LoVo (cell line): Measurements from ENCODE around the gene PLCH2.

Source experiments
- DNase-seq: peaks from one replicate; pipeline ENCODE4 v3.0.0-alpha.2; 2016; ENCODE audit warnings: low spot score

PLCH2 gene, protein sequence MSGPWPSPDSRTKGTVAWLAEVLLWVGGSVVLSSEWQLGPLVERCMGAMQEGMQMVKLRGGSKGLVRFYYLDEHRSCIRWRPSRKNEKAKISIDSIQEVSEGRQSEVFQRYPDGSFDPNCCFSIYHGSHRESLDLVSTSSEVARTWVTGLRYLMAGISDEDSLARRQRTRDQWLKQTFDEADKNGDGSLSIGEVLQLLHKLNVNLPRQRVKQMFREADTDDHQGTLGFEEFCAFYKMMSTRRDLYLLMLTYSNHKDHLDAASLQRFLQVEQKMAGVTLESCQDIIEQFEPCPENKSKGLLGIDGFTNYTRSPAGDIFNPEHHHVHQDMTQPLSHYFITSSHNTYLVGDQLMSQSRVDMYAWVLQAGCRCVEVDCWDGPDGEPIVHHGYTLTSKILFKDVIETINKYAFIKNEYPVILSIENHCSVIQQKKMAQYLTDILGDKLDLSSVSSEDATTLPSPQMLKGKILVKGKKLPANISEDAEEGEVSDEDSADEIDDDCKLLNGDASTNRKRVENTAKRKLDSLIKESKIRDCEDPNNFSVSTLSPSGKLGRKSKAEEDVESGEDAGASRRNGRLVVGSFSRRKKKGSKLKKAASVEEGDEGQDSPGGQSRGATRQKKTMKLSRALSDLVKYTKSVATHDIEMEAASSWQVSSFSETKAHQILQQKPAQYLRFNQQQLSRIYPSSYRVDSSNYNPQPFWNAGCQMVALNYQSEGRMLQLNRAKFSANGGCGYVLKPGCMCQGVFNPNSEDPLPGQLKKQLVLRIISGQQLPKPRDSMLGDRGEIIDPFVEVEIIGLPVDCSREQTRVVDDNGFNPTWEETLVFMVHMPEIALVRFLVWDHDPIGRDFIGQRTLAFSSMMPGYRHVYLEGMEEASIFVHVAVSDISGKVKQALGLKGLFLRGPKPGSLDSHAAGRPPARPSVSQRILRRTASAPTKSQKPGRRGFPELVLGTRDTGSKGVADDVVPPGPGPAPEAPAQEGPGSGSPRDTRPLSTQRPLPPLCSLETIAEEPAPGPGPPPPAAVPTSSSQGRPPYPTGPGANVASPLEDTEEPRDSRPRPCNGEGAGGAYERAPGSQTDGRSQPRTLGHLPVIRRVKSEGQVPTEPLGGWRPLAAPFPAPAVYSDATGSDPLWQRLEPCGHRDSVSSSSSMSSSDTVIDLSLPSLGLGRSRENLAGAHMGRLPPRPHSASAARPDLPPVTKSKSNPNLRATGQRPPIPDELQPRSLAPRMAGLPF (N-terminal part only)

GRCh38 chr1:2476061-2476999 lies at the start of gene PLCH2:
Gene PLCH2, plus strand, starts transcription at chr1:2476289. Its CDS starts 300 bp downstream, at chr1:2476589.
- DNase-seq: no peak

GRCh38 chr1:2426540-2426939 lies 49.5 kb upstream of the PLCH2 start:
- DNase-seq: no peak

GRCh38 chr1:2427051-2427450 lies 49.0 kb upstream of the PLCH2 start:
- no peak for DNase-seq

- no peak for DNase-seq
Observed at GRCh38 chr1:2427976-2428375, 48.1 kb upstream of the PLCH2 start.

DNA sequence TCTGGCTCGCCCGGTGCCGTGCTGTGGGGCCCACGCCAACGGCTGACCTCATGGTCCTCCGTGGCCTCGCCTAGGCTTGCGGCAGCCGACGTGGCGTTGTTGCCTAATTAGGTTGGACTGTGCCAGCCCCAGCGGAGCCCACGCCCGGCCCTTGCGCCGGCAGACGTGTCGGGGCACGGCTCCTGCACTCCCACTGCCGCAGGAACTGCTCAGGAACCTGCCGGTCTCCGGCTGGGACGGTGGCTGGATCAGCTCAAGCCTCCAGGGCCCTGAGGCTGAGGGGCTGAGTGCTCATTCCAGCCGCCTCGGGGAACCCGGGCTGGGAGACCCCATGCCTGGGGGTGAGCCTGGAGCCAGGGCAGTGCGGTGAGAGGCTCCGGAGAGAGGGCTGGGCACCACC lies 47.6 kb upstream of the PLCH2 start:
- DNase-seq: no peak

DNA sequence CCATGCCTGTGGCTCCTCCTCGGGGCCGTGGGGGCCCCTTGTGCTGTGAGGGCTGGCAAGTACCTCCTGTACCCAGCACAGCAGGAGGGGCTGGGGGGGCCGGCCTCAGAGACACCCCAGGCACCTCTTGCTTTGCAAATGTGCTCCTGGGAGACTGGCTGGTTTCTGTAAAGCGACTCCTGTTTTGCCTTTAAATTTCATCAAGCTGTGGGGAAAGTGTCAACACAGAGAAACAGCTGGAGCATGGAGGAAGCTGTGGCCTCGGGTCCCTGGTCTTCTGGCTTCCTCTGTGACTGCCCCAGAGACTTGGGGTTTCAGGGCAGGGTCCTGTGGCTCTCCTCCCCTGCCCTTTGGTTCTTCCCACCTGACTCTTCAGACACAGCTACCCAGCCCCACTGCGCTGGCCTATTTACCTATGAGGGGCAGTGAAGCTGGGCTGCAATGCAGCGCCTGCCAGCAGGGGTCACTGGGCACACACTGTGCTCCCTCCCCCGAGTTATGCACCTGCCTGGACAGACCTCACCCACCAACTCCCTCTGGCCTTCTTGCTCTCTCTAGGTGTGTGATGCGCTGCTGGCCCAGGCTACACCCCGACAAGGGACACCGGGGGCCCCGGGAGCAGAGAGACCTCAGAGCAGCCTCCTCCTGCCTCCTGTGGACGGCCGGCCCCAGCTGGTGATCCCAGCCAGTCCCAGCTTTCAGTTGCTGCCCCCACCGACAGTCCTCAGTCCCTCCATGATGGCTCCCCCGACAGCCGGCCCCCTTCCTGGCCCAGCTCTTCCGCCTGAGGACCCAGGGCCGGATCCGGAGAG lies 46.1 kb upstream of the PLCH2 start:
- DNase-seq: no peak

DNA sequence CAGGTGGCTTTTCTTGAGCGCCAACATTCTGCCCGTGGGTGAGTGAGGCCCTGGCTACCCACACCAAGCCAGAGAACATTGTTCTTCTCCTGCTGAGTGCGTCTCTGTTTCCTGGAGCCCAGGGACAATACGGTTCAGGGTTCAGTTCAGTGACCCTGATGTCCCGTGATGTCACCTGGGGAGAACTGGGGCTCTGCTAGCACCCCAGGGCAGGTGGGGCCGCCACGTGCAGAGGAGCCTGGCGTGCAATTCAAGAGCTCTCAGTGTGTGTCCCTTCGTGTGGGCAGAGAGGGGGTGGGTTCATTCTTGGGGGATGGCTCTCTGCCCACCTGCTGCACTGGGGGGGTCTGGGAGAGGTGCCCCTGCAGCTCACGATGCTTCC lies 45.5 kb upstream of the PLCH2 start:
- no peak for DNase-seq

- DNase-seq: no peak
Observed at GRCh38 chr1:2431103-2431502, 45.0 kb upstream of the PLCH2 start.

GRCh38 chr1:2431518-2431917 lies 44.6 kb upstream of the PLCH2 start:
- DNase-seq: no peak

- no peak for DNase-seq
Observed at GRCh38 chr1:2432441-2432844, 43.6 kb upstream of the PLCH2 start.

- DNase-seq: no peak
Observed at GRCh38 chr1:2433196-2433595, 42.9 kb upstream of the PLCH2 start.

DNA sequence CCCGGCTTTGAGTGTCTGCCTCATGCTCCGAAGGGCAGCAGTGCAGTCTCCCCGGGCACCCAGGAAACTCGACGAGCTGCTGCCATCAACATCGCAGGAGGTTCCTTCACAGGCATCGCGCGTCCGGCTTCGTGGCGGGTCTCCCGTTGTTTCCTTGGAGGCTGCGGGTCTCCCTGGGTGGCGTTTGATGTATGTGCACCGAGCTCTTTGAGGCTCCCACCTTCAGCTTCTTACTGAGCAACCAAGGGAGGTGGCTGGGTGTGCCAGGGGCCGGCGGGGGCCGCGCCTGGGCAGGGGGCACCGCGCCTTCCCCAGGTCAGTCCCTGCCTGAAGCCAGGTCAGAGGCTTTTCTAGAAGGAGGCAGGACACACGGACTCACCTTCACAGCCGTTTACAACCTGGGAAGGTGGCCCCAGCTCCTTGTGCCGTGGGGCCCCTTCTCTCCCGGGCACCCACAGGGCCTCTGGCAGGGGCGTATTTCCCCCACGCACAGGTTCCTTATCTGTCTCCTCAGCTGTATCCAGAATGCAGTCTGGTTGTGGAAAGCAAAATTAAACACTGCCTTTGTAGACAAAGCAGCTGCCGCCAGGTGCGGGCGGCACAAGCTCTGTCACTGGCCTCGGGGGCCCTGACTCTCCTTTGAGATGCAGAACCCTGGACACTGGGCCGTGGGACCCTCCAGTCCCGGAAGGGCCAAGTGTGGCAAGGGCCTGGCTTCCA lies 42.0 kb upstream of the PLCH2 start:
- no peak for DNase-seq

GRCh38 chr1:2435091-2435490 lies 41.0 kb upstream of the PLCH2 start:
- no peak for DNase-seq

DNA sequence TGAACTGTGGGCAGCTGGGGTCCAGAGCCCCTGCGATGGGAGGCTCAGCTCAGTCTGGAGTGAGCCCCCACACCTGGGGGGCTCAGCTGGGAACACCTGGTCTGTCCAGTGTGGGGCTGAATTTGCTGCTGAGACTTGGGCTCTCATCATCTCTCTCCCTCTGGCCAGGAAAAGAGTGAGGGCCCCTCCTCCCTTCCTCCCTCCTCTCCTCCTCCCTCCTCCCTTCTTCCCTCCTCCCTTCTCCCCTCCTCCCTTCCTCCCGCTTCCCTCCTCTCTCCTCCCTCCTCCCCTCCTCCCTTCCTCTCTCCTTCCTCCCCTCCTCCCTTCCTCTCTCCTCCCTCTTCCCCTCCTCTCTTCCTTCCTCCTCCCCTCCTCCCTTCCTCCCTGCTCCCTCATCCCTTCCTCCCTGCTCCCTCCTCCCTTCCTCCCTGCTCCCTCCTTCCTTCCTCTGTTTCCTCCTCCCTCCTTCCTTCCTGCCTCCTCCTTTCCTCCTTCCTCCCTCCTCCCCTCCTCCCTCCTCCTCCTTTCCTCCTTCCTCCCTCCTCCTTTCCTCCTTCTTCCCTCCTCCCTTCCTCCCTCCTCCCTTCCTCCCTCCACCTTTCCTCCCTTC lies 40.2 kb upstream of the PLCH2 start:
- DNase-seq: no peak

DNA sequence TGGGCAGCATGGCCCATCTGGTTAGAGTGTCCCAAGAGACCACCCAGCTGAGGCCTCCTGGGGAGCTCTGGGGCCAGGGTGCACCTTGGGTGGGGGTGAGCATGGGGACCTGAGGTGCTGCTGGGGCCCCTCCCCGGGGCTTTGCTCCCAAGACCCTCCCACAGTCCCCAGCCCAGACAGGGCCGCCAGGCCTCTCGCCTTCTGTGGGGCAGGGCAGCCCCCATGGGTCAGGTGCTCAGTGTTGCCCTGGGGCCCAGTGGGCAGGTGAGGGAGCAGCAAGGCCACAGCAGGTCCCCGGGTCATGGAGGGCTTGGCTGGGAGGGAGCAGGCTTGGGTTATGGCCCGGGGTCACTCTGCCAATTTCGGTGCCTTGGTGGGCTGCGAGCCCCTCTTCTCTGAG lies 39.2 kb upstream of the PLCH2 start:
- DNase-seq: no peak

- DNase-seq: no peak
Observed at GRCh38 chr1:2437617-2438016, 38.5 kb upstream of the PLCH2 start.

DNA sequence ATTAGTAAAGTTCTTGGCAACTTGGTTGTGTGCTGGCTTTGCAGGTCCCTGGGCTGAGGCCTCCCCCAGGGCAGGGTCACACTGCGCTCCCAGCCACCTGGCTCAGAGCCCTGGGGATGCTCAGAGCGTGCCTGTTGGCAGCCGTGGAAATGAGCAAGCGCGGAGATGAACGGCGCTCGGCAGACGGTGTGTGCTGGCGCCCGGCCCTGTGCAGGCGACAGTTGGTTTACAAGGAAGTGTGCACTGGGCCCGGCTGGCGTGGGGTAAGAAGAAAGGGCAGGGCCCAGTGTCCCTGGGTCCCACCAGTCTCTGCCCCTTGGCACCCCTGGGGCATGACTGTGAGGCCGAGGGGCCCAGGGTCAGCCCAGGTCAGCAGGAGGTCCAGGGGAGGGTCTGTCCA lies 38.1 kb upstream of the PLCH2 start:
- DNase-seq: no peak

- no peak for DNase-seq
Observed at GRCh38 chr1:2438641-2439040, 37.4 kb upstream of the PLCH2 start.

DNA sequence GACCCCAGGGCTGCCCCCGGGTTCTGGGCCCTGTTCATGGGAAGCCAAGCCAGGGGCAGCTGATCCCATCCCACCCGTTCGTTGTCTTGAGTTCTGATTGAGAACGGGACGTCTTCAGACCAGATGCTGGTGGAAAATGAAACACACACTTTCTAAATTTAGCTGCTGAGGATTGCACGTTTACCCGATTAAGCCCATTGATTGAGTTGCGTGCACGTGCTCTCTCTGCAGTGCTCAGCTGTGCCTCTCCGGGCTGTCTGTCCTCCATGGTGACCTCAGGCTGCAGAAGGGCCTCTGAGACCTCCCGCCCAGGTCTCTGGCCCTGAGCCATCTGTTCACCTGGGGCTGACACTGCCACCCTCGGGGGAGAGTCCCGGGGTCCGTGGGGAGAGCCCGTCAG lies 36.7 kb upstream of the PLCH2 start:
- DNase-seq: no peak
